GM18499 (cell line): ENCODE measurements around the gene ZNF384.

Experiments used
- ATAC-seq: cut with Tn5 transposase; IDR thresholded peaks from one replicate; pipeline ENCODE4 v1.9.1; 2021; ENCODE audit warnings: moderate number of reproducible peaks; ENCODE audit not compliant: insufficient read depth, unreplicated experiment

Gene ZNF384

DNA sequence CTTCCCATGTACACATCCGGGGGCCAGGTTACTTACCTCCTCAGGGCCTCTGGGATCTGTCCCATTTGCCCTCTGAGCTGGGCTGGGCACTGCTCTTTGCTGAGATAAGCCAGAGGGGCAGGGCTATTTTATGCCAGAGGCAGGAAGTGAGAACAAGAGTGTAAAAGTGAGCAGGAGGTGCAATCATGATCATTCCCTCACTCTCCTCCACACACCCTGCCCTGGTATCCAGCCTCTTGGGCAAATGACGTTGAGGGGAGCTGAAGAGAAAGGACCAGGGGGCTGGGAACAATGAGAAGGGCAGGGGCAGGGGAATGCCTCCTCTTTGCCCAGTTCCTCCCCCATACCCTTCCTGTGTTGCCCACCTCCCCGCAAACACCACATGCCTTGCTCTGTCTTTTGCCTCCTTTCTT lies 57.6 kb downstream of the ZNF384 start:
- no peak for ATAC-seq

DNA sequence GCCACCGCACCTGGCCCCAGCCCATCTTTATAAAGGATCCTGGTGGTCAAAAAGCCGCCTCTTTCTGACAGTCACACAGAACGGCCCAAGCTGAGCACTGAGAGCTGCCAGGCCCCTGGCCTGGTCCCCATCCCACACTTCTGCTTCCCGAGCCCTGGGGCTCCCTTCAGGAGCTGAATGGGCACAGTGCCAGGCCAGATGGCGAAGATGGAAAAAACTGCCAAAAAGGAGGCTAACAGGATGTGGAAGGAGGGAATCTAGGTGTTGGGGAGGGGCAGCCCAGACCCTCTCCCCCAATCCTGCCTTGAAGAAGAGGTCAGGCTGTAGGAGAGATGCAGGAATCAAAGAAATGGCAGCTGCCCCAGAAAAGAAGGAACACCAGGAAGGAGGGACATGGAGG lies 58.4 kb downstream of the ZNF384 start:
- ATAC-seq = no peak

DNA sequence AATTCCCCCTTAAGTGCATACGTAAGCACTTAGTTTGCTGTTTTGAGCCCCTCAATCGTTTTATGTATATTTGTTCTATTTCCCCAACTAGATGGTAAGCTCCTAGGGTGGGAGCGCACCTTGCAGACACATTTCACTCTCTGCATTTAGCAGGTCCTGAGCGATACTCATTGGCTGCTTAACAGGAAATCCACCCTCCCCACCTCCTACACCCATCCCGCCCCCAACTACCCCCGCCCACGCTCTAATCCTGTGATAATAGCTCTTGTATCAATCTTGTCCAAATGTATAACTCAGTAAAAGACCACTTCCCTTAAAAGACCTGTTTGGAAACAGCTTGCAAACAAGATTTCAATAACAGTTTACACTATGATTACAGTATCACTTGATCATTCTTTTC lies 61.6 kb downstream of the ZNF384 start:
- ATAC-seq = no peak

DNA sequence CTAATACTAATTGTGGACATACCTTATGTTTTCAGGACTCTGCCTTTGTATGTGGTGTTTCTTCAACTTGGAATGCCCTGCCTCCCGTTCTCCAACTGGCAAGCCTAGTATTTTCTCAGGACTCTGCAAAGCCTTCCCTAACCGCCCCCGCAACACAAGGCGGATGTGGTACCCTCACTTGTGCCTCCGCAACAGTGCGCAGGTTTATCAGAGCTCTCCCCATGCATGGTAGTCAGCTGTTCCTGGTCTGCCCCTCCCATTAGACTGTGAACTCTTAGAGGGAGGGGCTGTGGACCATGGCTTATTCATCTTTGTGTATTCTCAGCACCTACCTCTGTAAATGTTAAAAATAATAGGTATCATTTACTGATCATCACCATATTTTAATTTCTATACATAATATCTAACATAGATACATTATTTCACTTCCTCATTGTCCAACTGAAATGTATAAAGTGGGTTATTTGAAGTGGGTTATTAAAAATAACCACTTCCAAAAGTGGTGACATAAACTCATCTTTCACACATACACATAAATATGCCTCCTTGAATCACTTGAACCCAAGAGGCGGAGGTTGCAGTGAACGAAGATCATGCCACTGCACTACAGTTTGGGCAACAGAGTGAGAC lies 62.4 kb downstream of the ZNF384 start:
- no peak for ATAC-seq

DNA sequence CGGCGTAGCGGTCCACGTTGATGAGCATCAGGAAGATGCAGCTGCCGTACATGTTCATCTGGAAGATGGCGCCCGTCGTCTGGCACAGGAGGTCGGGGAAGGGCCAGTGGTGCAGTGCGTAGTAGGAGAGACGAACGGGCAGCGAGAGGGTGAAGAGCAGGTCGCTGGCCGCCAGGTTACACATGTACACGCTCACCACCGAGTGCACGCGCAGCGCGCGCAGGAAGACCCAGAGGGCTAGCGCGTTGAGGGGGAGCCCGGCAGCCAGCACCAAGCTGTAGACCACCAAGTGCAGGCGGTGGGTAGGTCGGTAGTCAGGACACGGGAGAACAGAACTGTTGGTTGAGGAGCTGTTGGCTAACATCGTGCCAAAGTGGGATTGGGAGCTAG lies 68.3 kb downstream of the ZNF384 start:
- no peak for ATAC-seq

DNA sequence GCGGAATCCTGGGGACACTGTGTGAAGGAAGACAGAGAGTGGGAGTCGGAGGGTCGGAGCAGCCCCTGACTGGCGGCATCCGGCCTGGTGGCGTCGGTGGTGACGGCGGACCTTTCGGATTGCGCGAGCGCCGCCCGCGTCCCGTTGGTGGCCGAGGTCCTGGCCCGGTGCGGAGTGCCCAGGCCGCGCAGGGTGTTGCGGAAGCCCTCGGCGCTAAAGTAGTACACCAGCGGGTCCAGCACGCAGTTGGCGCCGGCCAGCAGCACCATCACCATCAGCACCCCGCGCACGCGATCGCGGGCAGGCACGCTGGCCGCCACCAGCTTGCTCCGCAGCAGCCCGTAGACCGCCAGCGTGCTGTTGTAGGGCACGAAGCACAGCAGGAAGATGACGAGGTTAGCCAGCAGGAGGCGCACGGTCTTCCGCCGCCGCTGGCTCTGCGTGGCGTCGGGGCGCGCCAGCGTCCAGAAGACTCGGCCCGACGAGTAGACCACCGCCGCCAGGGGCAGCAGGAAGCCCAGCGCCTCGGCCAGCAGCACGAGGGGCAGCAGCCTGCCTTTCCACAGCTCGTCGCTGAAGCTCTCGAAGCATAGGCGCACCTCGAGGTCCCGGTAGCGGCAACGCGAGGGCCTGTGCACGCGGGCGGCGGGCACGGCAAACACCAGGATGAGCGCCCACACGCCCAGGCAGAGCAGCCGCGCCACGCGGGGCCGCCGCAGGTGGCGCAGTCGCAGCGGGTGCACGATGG lies 68.9 kb downstream of the ZNF384 start:
- ATAC-seq = no peak

DNA sequence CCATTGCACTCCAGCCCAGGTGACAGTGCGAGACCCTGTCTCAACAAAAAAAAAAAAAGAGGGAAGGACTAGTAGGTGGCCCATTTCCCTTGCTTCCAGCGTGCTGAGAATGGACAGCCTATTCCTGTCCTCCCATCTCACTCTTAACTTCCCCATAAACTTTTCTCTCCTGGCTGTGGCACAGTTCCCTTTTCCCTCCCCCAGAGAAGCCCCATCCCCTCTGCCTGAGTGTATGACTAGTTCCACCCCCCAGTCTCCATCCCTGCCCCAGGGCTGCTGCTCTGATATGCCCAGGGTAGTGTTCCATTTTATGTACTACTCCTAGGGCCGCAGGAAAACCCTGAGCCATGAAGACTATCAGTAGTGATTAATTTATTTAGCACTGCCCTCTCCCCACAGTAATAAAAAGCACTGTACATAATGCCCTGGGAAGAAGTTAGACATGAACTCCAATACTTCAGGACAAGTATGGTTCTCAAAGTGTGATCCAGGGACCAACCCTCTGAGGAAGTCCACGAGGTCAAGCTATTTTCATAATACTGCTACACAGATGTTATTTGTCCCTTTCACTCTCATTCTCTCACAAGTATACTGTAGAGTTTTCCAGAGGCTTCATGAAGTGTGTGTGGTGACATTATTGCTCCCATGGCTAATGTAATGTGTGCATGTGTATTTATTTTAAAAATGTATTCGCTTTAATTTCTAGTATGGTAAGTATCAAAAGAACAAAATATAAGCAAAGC lies 70.5 kb downstream of the ZNF384 start:
- no peak for ATAC-seq
